ENCODE results near the gene FAM20B. TPM values are rescaled to one million over a fixed set of nuclear protein-coding genes. Genes with fewer than 3 reads are reported as not detected.

The FAM20B gene
- total and polyA plus RNA-seq, 2 of the 8 experiments (the other 6 are each of a cell fraction or from before 2014, with no cell fraction given): 8.3 to 36.6 TPM

GRCh38 chr1:179066471-179066870, 40.8 kb downstream of the FAM20B start (continued):
- no peak for TF ChIP-seq CHD7 (IDR thresholded peaks at IDR 0.05; ENCODE audit: insufficient replicate concordance, low read length)
- TF ChIP-seq HDAC2 (IDR thresholded peaks at IDR 0.05; ENCODE audit: borderline replicate concordance in 1 of 2, low read depth in 2 of 2, low read length in 2 of 2): no peak
- no peak for TF ChIP-seq TBP (IDR thresholded peaks at IDR 0.05; ENCODE audit: low read depth, low read length)
